OCI-LY3 (cell line): ENCODE data around the gene AGPAT3.

Experiments used
- CTCF ChIP-seq: fragments of 200-600, 300-600 bp; sonication (generic); IDR thresholded peaks from 2 replicates; pipeline ENCODE4 v1.5.1; 2014; ENCODE audit warnings: antibody characterized with exemption, low read length, low read depth
- EZH2phosphoT487 ChIP-seq: fragments of 200-600 bp; shearing (Covaris generic); IDR thresholded peaks from 2 replicates; pipeline ENCODE4 v1.6.1; 2018; ENCODE audit warnings: antibody characterized with exemption, mixed run types, low read depth

DNA sequence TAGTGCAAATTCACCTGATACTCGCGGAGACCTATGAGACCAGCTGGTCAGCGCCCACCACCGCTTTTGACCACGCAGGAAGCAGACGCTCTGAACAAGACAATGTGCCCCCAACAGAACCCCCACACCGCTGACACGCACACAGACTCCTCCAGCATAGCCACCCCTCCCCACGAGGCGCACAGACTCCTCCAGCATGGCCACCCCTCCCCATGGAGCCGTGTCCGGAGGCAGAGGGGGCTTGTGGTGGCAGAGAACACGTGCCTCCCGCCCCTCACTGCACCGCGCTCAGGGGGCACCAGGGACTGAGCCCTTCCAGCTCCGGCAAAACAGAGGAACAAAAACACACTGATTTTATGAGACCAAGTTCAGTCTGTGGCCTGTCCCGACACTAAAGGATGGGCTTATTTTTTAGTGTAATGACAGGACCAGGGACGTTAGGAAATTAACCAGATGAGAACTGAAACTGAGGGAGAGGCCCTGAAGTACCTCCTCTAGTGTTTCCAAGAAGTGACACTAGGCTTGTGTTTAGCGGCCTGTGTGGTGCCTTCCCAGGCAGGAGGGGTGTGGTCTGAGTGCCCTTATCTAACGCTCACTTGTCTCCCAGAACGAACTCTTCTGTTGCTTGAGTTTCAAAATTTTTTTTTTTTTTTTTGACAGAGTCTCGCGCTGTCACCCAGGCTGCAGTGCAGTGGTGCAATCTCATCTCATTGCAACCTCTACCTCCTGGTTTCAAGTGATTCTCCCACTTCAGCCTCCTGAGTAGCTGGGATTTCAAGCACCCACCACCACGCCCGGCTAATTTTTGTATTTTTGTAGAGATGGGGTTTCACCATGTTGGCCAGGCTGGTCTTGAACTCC is 10.0 kb upstream of the AGPAT3 start:
- TF ChIP-seq CTCF = no peak
- TF ChIP-seq EZH2phosphoT487 = no peak
